HuH-7.5 (cell line): ENCODE data around the gene NAA10.

Source experiments
- DNase-seq: peaks from one replicate; pipeline ENCODE4 v3.0.0; 2011; ENCODE audit warnings: low spot score

NAA10 gene

DNA sequence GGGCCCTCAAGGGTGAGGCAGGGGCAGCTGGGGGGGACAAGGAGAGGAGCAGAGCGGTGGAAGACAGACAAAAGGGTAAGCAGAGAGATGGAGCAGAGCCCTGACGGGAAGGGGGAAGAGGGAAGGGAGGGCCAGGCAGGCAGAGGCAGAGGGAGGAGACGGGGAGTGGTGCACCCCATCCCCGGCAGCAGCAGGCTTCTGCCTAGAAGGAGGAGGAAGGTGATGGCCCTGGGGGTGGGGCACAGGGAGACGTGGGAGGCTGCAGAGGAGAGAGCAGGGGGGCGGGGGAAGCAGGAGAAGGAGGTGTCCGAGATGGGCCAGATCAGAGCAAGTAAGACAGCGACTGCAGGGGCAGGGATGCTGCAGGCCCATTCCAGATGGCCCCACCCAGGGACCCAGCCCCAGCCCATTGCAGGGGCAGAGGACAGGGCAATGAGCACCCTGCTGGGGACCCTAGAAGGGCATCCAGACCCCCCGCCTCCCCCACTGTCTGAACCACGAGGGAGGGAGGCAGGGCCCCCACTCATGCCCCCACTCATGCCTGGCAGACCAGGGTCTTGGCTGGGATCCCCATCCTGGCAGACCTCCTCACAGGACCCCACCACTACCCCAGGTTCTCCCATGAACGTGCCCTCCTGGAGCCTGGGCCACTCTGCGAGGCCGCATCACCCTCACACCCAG is 51.5 kb downstream of the NAA10 start:
- no peak for DNase-seq

DNA sequence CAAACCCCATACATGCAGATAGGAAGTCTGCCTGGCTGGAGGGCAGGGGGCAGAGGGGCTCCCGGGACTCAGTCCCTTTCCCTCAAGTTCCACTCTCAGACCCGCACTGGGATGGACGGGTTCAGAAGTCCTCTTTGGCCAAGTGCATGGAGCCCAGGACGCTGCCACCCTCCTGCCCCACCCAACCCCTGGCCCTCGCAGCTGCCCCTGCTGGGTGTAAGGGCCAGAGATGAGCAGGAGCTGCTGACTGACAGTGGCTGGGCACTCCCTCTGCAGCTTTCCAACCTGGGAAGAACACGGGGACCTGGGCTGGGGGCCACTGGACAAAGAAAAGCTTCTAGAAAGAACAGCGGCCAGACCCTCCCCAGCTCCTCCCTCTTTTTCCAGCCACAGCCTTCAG is 52.3 kb downstream of the NAA10 start:
- DNase-seq: no peak

DNA sequence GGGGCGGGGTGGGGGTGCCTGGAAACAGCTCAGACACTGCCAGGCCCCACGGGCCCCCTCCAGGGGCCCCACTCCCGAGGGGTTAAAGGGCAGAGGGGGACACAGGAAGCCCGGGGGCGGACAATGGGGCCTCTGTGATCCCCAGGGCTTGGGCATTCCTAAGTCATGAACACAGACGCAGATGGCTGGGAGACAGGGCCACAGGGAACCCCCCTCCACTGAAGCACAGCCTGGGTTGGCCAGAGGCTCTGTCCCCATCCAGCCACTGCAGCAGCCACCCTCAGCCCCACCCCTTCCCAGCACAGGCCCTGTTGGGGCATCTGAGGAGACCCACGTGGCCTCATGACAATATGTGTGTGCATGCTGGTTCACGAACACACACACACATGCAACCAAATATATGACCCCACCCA is 52.7 kb downstream of the NAA10 start:
- DNase-seq: no peak

DNA sequence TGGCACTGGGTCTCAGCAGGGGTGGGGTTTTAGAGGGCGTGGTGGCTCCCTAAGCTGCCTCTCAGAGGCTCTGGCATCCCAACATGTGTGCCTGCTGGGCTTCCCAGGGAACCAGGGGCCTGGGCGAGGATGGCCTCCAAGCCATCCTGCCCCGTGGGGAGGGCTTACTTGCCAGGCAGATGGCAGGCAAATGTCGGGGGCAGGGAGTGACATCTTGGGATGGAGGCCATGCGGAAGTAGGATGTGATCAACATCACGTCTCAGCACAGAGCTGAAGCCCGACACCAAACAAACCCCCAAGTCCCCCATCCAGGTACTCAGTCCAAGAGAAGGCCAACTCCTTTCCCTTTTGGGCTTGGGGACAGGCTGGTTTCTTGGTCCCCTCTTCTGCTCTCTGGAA is 53.6 kb downstream of the NAA10 start:
- DNase-seq: no peak

DNA sequence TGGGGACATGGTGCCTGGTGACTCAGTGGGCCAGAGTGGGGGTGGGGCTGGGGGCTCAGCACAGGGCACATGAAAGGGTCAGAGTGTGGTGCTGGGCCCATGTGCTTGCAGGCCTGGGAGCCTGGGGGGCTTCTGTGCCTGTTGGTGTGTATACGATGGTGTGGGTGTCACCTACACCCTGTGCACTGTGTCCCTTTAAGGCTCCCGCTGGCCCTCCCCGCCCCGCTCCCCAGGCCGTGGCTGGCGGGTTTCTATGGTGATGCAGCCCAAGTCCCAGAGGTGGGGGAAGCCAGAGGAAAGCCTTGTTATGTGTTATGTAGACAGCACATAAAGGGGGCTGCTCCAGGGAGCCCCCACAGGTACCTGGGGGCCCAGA is 54.4 kb downstream of the NAA10 start:
- DNase-seq: no peak

DNA sequence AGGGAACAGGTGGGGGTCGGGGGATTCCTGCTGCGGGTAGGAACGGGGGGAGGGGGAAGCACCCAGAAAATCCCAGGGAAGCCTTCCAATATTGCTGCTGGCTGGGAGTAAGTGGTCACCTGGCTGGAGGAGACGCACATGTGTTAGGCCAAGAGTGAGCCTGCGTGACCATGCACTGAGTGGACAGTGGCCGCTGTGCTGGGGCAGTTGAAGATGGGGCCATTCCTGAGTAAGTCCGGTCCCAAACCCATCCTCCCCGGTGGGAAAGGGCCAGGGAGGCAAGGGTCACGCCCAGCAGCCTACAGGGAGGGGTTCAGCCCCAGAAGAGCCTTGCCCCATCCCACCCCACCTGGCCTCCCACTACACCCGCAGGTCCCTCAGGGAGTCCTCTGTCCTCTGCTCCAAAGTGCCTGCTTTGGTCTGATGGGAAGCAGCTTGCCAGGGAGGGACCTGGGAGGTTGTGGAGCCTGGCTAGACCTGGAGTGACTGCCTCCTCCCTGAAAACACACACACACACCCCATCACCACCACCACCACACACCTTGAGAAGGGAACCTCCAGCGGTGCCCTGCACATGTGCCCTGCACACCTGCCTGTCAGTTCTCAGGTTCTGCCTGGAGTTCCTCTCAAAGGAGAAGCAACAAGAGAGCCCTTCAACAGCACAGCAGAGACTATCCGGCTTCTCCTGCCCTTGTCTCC is 54.9 kb downstream of the NAA10 start:
- DNase-seq: no peak
